Activated naive CD8-positive, alpha-beta T cell treated with anti-CD3 and anti-CD28 coated beads for 36 hours (primary cell): ENCODE measurements around the gene FPR3. TPM values are rescaled to one million over a fixed set of nuclear protein-coding genes. Genes with fewer than 3 reads are reported as not detected.
"Not testable (repeated sequence)": the region's sequence is repeated elsewhere in the genome, so short reads cannot be mapped to it uniquely, and the experiment has no call there.

Source experiments
- DNase-seq: peaks from one replicate; pipeline ENCODE4 v3.0.0; 2021
- H3K27ac Mint-ChIP-seq: one replicate; pipeline ENCODE4 v1.8.0; 2022; ENCODE audit warnings: mild to moderate bottlenecking, moderate library complexity, mixed read lengths
- H3K27me3 Mint-ChIP-seq: one replicate; pipeline ENCODE4 v1.8.0; 2022; ENCODE audit warnings: mild to moderate bottlenecking, mixed read lengths
- H3K36me3 Mint-ChIP-seq: one replicate; pipeline ENCODE4 v1.8.0; 2021; ENCODE audit warnings: mild to moderate bottlenecking, mixed read lengths
- H3K4me1 Mint-ChIP-seq: one replicate; pipeline ENCODE4 v1.8.0; 2021; ENCODE audit warnings: mixed read lengths
- H3K4me3 Mint-ChIP-seq: one replicate; pipeline ENCODE4 v1.8.0; 2022; ENCODE audit warnings: mild to moderate bottlenecking, moderate library complexity, mixed read lengths
- H3K9me3 Mint-ChIP-seq: one replicate; pipeline ENCODE4 v1.8.0; 2022; ENCODE audit warnings: mixed read lengths
- total RNA-seq, 2 experiments: library from RNA; stranded (reverse); gene quantifications; one replicate each; pipeline ENCODE4 v1.2.3, GENCODE V29; 2021

Gene FPR3
- total RNA-seq, result not detected

GRCh38 chr19:51794885-51795490, at the start of gene FPR3:
FPR3 (plus strand) TSS chr19:51795157; CDS start chr19:51823749, 28,592 bp downstream.
- Mint-ChIP-seq H3K27ac (no peak within 1 kb of the TSS), H3K4me3 (no peak within 1 kb of the TSS), H3K9me3 (no peaks in the 10 kb centered on the region), H3K27me3 (peaks cover 20% of the 10 kb centered on the region), H3K36me3 (no peaks in the 10 kb centered on the region), H3K4me1 (no peaks in the 10 kb centered on the region)
- DNase-seq, result no peak

- no peak overlapping the region for H3K4me3 Mint-ChIP-seq
- no peak for DNase-seq
- H3K27me3 Mint-ChIP-seq, result peaks cover 7% of the 10 kb centered on the region
- H3K4me1 Mint-ChIP-seq, result no peaks in the 10 kb centered on the region
- H3K9me3 Mint-ChIP-seq, result no peaks in the 10 kb centered on the region
- H3K36me3 Mint-ChIP-seq, result no peaks in the 10 kb centered on the region
- H3K27ac Mint-ChIP-seq, result no peak overlapping the region
Observed at GRCh38 chr19:51746731-51747130, 48.2 kb upstream of the FPR3 start.

GRCh38 chr19:51749979-51750378, 45.0 kb upstream of the FPR3 start:
- Mint-ChIP-seq H3K4me3 (no peak overlapping the region), H3K9me3 (no peaks in the 10 kb centered on the region), H3K36me3 (no peaks in the 10 kb centered on the region), H3K27ac (no peak overlapping the region), H3K27me3 (peaks cover 4% of the 10 kb centered on the region), H3K4me1 (no peaks in the 10 kb centered on the region)
- no peak for DNase-seq

- no peak overlapping the region for H3K4me3 Mint-ChIP-seq
Observed at GRCh38 chr19:51750400-51751094, 44.4 kb upstream of the FPR3 start.

GRCh38 chr19:51751655-51752054, 43.3 kb upstream of the FPR3 start, which contains the start of gene FPR1:
FPR1 (minus strand) TSS chr19:51751878; CDS start chr19:51746994, 4,884 bp downstream.
- H3K27ac Mint-ChIP-seq, result no peak within 1 kb of the TSS
- H3K36me3 Mint-ChIP-seq, result no peaks in the 10 kb centered on the region
- no peaks in the 10 kb centered on the region for H3K9me3 Mint-ChIP-seq
- H3K4me1 Mint-ChIP-seq, result no peaks in the 10 kb centered on the region
- no peak for DNase-seq
- no peak within 1 kb of the TSS for H3K4me3 Mint-ChIP-seq
- H3K27me3 Mint-ChIP-seq, result peaks cover 10% of the 10 kb centered on the region

More at GRCh38 chr19:51750400-51751094, 44.4 kb upstream of the FPR3 start:
- no peak for DNase-seq
- Mint-ChIP-seq H3K4me1 (no peaks in the 10 kb centered on the region), H3K36me3 (no peaks in the 10 kb centered on the region), H3K27ac (no peak overlapping the region), H3K27me3 (peaks cover 4% of the 10 kb centered on the region), H3K9me3 (no peaks in the 10 kb centered on the region)

GRCh38 chr19:51754109-51754508, 40.8 kb upstream of the FPR3 start:
- no peaks in the 10 kb centered on the region for H3K9me3 Mint-ChIP-seq
- H3K4me1 Mint-ChIP-seq, result no peaks in the 10 kb centered on the region
- peaks cover 11% of the 10 kb centered on the region for H3K27me3 Mint-ChIP-seq
- no peak overlapping the region for H3K27ac Mint-ChIP-seq
- DNase-seq, result no peak
- no peaks in the 10 kb centered on the region for H3K36me3 Mint-ChIP-seq
- H3K4me3 Mint-ChIP-seq, result no peak overlapping the region

- Mint-ChIP-seq H3K27me3 (peaks cover 11% of the 10 kb centered on the region), H3K9me3 (peaks cover 2% of the 10 kb centered on the region), H3K36me3 (no peaks in the 10 kb centered on the region), H3K4me1 (no peaks in the 10 kb centered on the region), H3K27ac (no peak overlapping the region), H3K4me3 (no peak overlapping the region)
- no peak for DNase-seq
Observed at GRCh38 chr19:51754770-51755169, 40.2 kb upstream of the FPR3 start.

- Mint-ChIP-seq H3K4me1 (no peaks in the 10 kb centered on the region), H3K27me3 (peaks cover 11% of the 10 kb centered on the region), H3K4me3 (no peak overlapping the region), H3K9me3 (peaks cover 2% of the 10 kb centered on the region), H3K36me3 (no peaks in the 10 kb centered on the region), H3K27ac (no peak overlapping the region)
- no peak for DNase-seq
Observed at GRCh38 chr19:51755571-51755970, 39.4 kb upstream of the FPR3 start.

- Mint-ChIP-seq H3K4me3 (no peak within 1 kb of the TSS), H3K27me3 (peaks cover 46% of the 10 kb centered on the region), H3K36me3 (no peaks in the 10 kb centered on the region), H3K4me1 (peaks cover 3% of the 10 kb centered on the region), H3K27ac (no peak within 1 kb of the TSS), H3K9me3 (peaks cover 5% of the 10 kb centered on the region)
- no peak for DNase-seq
Observed at GRCh38 chr19:51760697-51761356, 34.1 kb upstream of the FPR3 start, which contains the start of gene FPR2. FPR2 (plus strand) TSS chr19:51761180; CDS start chr19:51768659, 7,479 bp downstream.

GRCh38 chr19:51761696-51762095, 33.3 kb upstream of the FPR3 start:
- Mint-ChIP-seq H3K36me3 (no peaks in the 10 kb centered on the region), H3K4me1 (peaks cover 3% of the 10 kb centered on the region), H3K9me3 (peaks cover 5% of the 10 kb centered on the region), H3K4me3 (no peak overlapping the region), H3K27me3 (peaks cover 46% of the 10 kb centered on the region), H3K27ac (no peak overlapping the region)
- DNase-seq, result no peak

GRCh38 chr19:51765086-51765485, 29.9 kb upstream of the FPR3 start:
- peaks cover 45% of the 10 kb centered on the region for H3K27me3 Mint-ChIP-seq
- peaks cover 3% of the 10 kb centered on the region for H3K4me1 Mint-ChIP-seq
- peaks cover 3% of the 10 kb centered on the region for H3K9me3 Mint-ChIP-seq
- H3K4me3 Mint-ChIP-seq, result no peak overlapping the region
- no peak overlapping the region for H3K27ac Mint-ChIP-seq
- H3K36me3 Mint-ChIP-seq, result no peaks in the 10 kb centered on the region
- no peak for DNase-seq

GRCh38 chr19:51766461-51766860, 28.5 kb upstream of the FPR3 start:
- H3K27me3 Mint-ChIP-seq, result peaks cover 55% of the 10 kb centered on the region
- no peak overlapping the region for H3K27ac Mint-ChIP-seq
- H3K36me3 Mint-ChIP-seq, result no peaks in the 10 kb centered on the region
- peaks cover 3% of the 10 kb centered on the region for H3K4me1 Mint-ChIP-seq
- DNase-seq, result no peak
- no peak overlapping the region for H3K4me3 Mint-ChIP-seq
- H3K9me3 Mint-ChIP-seq, result peaks cover 3% of the 10 kb centered on the region

GRCh38 chr19:51771376-51772130, 23.4 kb upstream of the FPR3 start:
- no peak overlapping the region for H3K27ac Mint-ChIP-seq
- H3K36me3 Mint-ChIP-seq, result no peaks in the 10 kb centered on the region
- no peak for DNase-seq
- no peaks in the 10 kb centered on the region for H3K4me1 Mint-ChIP-seq
- H3K27me3 Mint-ChIP-seq, result peaks cover 57% of the 10 kb centered on the region
- no peak overlapping the region for H3K4me3 Mint-ChIP-seq
- no peaks in the 10 kb centered on the region for H3K9me3 Mint-ChIP-seq

GRCh38 chr19:51772977-51773376, 22.0 kb upstream of the FPR3 start:
- Mint-ChIP-seq H3K27ac (no peak overlapping the region), H3K27me3 (peaks cover 68% of the 10 kb centered on the region), H3K4me1 (peaks cover 3% of the 10 kb centered on the region), H3K4me3 (no peak overlapping the region), H3K36me3 (no peaks in the 10 kb centered on the region), H3K9me3 (no peaks in the 10 kb centered on the region)
- no peak for DNase-seq

- not testable (repeated sequence) for DNase-seq, H3K27ac Mint-ChIP-seq, H3K4me1 Mint-ChIP-seq, H3K9me3 Mint-ChIP-seq, H3K36me3 Mint-ChIP-seq, H3K4me3 Mint-ChIP-seq
- peaks cover 78% of the 10 kb centered on the region for H3K27me3 Mint-ChIP-seq
Observed at GRCh38 chr19:51776561-51776960, 18.4 kb upstream of the FPR3 start.
